GM12892 (cell line): ENCODE results near the gene OSBPL10.

Experiments
- POLR2A ChIP-seq: IDR thresholded peaks from 2 replicates; pipeline ENCODE4 v1.6.1; 2011; ENCODE audit warnings: low read depth, low read length, control low read depth
- POLR2AphosphoS5 ChIP-seq: IDR thresholded peaks from 2 replicates; pipeline ENCODE4 v1.6.1; 2011; ENCODE audit warnings: low read depth, low read length, control low read depth

- TF ChIP-seq POLR2A (no peak), POLR2AphosphoS5 (no peak)
Observed at GRCh38 chr3:32021748-32022147, 40.7 kb upstream of the OSBPL10 start.
